HCT116 (cell line): ENCODE data around the gene KCNB1. TPM values are rescaled to one million over a fixed set of nuclear protein-coding genes. Genes with fewer than 3 reads are reported as not detected.

Experiments used
- ATAC-seq: fragments of 200-7000 bp; cut with Tn5 transposase; 2 replicates; pipeline ENCODE4 v1.9.1; 2020; ENCODE audit warnings: mild to moderate bottlenecking, moderate library complexity
- BruUV-seq: library from RNA; stranded (reverse); fragments of 400-500 nt; replicated peaks from 2 replicates; lab custom pipeline; 2021; lab: Mats Ljungman, UMichigan
- CTCF ChIA-PET: fragments of 300-600 bp; sonication (Branson Sonifier 250); formaldehyde crosslinking; loops from one replicate; lab custom pipeline; 2021; ENCODE audit warnings: antibody characterized with exemption; lab: Charles Lee
- POLR2A ChIA-PET: fragments of 300-600, 350-600 bp; sonication (Branson Sonifier 250); formaldehyde crosslinking; loops from one replicate; lab custom pipeline; 2021; ENCODE audit warnings: antibody characterized with exemption; lab: Charles Lee
- RAD21 ChIA-PET, 2 experiments: fragments of 300-600 bp; sonication (Branson Sonifier 250); formaldehyde crosslinking; loops; one replicate each; lab custom pipeline; 2023; ENCODE audit warnings: low total read pairs in 2 of 2; ENCODE audit not compliant: uncharacterized antibody in 2 of 2, unreplicated experiment in 2 of 2, low non-redundant PET in 1 of 2; lab: Charles Lee
- DNase-seq: peaks from one replicate; pipeline ENCODE4 v3.0.0-alpha.2; 2010; ENCODE audit warnings: low read depth, low spot score
- H2AFZ ChIP-seq: fragments of 200-600 bp; shearing (Covaris generic), sonication (generic); 2 replicates; pipeline ENCODE4 v1.6.1; 2017; ENCODE audit warnings: low read depth, mixed run types, mixed read lengths, antibody characterized with exemption, low read length; ENCODE audit not compliant: poor library complexity, severe bottlenecking
- H3K27ac ChIP-seq: 2 replicates; pipeline ENCODE4 v1.5.1; 2012; ENCODE audit warnings: low read depth, low read length
- H3K27me3 ChIP-seq: fragments of 200-600 bp; sonication (generic); 2 replicates; pipeline ENCODE4 v1.6.1; 2016; ENCODE audit warnings: mixed run types, low read length, mixed read lengths; ENCODE audit not compliant: insufficient read depth
- H3K36me3 ChIP-seq, 2 experiments: fragments of 200-500 bp in 1 of 2; fragments of 200-600 bp in 1 of 2; sonication (Bioruptor generic) in 1 of 2; sonication (generic) in 1 of 2; 2 replicates each; pipeline versions ENCODE4 v1.5.1 to v1.6.1; 2014 to 2016; ENCODE audit warnings: low read length in 2 of 2, inconsistent platforms in 1 of 2, mixed read lengths in 1 of 2, mixed run types in 1 of 2; ENCODE audit not compliant: insufficient read depth in 2 of 2, control insufficient read depth in 1 of 2
- H3K4me1 ChIP-seq, 2 experiments: fragments of 200-600 bp in 1 of 2; sonication (generic) in 1 of 2; 2 replicates each; pipeline versions ENCODE4 v1.5.1 to v1.6.1; 2012 to 2017; ENCODE audit warnings: low read length in 2 of 2, inconsistent platforms in 1 of 2, mild to moderate bottlenecking in 1 of 2, mixed read lengths in 1 of 2, mixed run types in 1 of 2, moderate library complexity in 1 of 2; ENCODE audit not compliant: insufficient read depth in 2 of 2, control insufficient read depth in 1 of 2
- H3K4me2 ChIP-seq: fragments of 200-600 bp; sonication (generic); 2 replicates; pipeline ENCODE4 v1.6.1; 2017; ENCODE audit warnings: mixed run types, low read length, mixed read lengths
- H3K4me3 ChIP-seq, 2 experiments: fragments of 200-600 bp in 1 of 2; sonication (generic) in 1 of 2; replicated peaks in 1 of 2; 2 replicates each; pipeline ENCODE4 v1.5.1; 2011 to 2016; ENCODE audit warnings: low read length in 2 of 2, control low read depth in 1 of 2, low read depth in 1 of 2, mild to moderate bottlenecking in 1 of 2, mixed read lengths in 1 of 2, mixed run types in 1 of 2
- H3K79me2 ChIP-seq: fragments of 200-600 bp; sonication (generic); 2 replicates; pipeline ENCODE4 v1.6.1; 2017; ENCODE audit warnings: mild to moderate bottlenecking, mixed run types, low read length, moderate library complexity, mixed read lengths; ENCODE audit not compliant: insufficient read depth
- H3K9ac ChIP-seq: fragments of 200-600 bp; sonication (generic); 2 replicates; pipeline ENCODE4 v1.6.1; 2016; ENCODE audit warnings: low read length, mixed read lengths
- H3K9me2 ChIP-seq: fragments of 200-600 bp; sonication (generic), shearing (Covaris generic); 2 replicates; pipeline ENCODE4 v1.6.1; 2017; ENCODE audit warnings: mixed run types, mild to moderate bottlenecking, moderate library complexity; ENCODE audit not compliant: insufficient read depth
- H3K9me3 ChIP-seq, 2 experiments: fragments of 200-500 bp in 1 of 2; fragments of 200-600 bp in 1 of 2; sonication (Bioruptor generic) in 1 of 2; sonication (generic) in 1 of 2; 2 replicates each; pipeline ENCODE4 v1.6.1; 2014 to 2017; ENCODE audit warnings: low read length in 2 of 2, mixed read lengths in 2 of 2, inconsistent platforms in 1 of 2, low read depth in 1 of 2, mild to moderate bottlenecking in 1 of 2, mixed run types in 1 of 2, moderate library complexity in 1 of 2; ENCODE audit not compliant: control insufficient read depth in 1 of 2, insufficient read depth in 1 of 2
- H4K20me1 ChIP-seq: fragments of 200-600 bp; sonication (generic), shearing (Covaris generic); 2 replicates; pipeline ENCODE4 v1.6.1; 2017; ENCODE audit warnings: mixed run types, mild to moderate bottlenecking, moderate library complexity; ENCODE audit not compliant: insufficient read depth
- CBX3 ChIP-seq: IDR thresholded peaks from 2 replicates; pipeline ENCODE4 v1.6.1; 2012; ENCODE audit warnings: low read depth
- EGR1 ChIP-seq: IDR thresholded peaks from 2 replicates; pipeline ENCODE4 v1.6.1; 2012; ENCODE audit warnings: low read depth
- ELF1 ChIP-seq: IDR thresholded peaks from 2 replicates; pipeline ENCODE4 v1.6.1; 2012; ENCODE audit warnings: low read depth, borderline replicate concordance
- EZH2phosphoT487 ChIP-seq: fragments of 200-600 bp; IDR thresholded peaks from 2 replicates; pipeline ENCODE4 v1.6.1; 2018; ENCODE audit warnings: antibody characterized with exemption, borderline replicate concordance
- FOSL1 ChIP-seq: IDR thresholded peaks from 2 replicates; pipeline ENCODE4 v1.6.1; 2012; ENCODE audit warnings: low read depth
- POLR2AphosphoS5 ChIP-seq: IDR thresholded peaks from 2 replicates; pipeline ENCODE4 v1.6.1; 2011; ENCODE audit warnings: mild to moderate bottlenecking, low read depth, low read length, moderate library complexity
- SIN3A ChIP-seq: IDR thresholded peaks from 2 replicates; pipeline ENCODE4 v1.6.1; 2012; ENCODE audit warnings: low read depth
- SRF ChIP-seq: IDR thresholded peaks from 2 replicates; pipeline ENCODE4 v1.6.1; 2012; ENCODE audit warnings: low read depth
- TCF7L2 ChIP-seq: IDR thresholded peaks from 2 replicates; pipeline ENCODE4 v1.7.0; 2011; ENCODE audit warnings: borderline replicate concordance, inconsistent platforms; ENCODE audit not compliant: insufficient read depth, insufficient read length; ENCODE audit errors: extremely low read depth
- ZFX ChIP-seq: fragments of 450-650 bp; IDR thresholded peaks from 2 replicates; pipeline ENCODE4 v1.6.1; 2017
- ZNF274 ChIP-seq: fragments of 200-500 bp; sonication (Bioruptor generic); IDR thresholded peaks from 2 replicates; pipeline ENCODE4 v1.6.1; 2014; ENCODE audit warnings: mild to moderate bottlenecking, low read depth, low read length, inconsistent platforms
- intact Hi-C: fragments of 100-400 bp; cut with micrococcal nuclease; formaldehyde crosslinking; loops from 2 replicates; pipeline ENCODE4 v1.10.0; 2022
- total RNA-seq: library from RNA; stranded (reverse); gene quantifications from one replicate; pipeline ENCODE4 v1.2.1, GENCODE V29; 2021; ENCODE audit not compliant: unreplicated experiment
- TF ChIP-seq, protein P1 (sequence below), 3 experiments: fragments of 200-600 bp in 1 of 3; sonication (generic) in 1 of 3; IDR thresholded peaks in 2 of 3; conservative IDR thresholded peaks in 1 of 3; 2 replicates each; pipeline ENCODE4 v1.5.1; 2012 to 2017; ENCODE audit warnings: low read depth in 2 of 3, low read length in 2 of 3, antibody characterized with exemption in 1 of 3, borderline replicate concordance in 1 of 3, control low read depth in 1 of 3, mild to moderate bottlenecking in 1 of 3, mixed read lengths in 1 of 3, mixed run types in 1 of 3, moderate library complexity in 1 of 3; ENCODE audit not compliant: insufficient read depth in 1 of 3
- TF ChIP-seq, protein P2 (sequence below): IDR thresholded peaks from 2 replicates; pipeline ENCODE4 v1.6.1; 2012
- TF ChIP-seq, protein P3 (sequence below): IDR thresholded peaks from 2 replicates; pipeline ENCODE4 v1.6.1; 2012; ENCODE audit warnings: low read depth
- TF ChIP-seq, protein P4 (sequence below): IDR thresholded peaks from 2 replicates; pipeline ENCODE4 v1.6.1; 2012

KCNB1 gene
- total RNA-seq, 1 experiment from 2014 or later, result 0.79 TPM

DNA sequence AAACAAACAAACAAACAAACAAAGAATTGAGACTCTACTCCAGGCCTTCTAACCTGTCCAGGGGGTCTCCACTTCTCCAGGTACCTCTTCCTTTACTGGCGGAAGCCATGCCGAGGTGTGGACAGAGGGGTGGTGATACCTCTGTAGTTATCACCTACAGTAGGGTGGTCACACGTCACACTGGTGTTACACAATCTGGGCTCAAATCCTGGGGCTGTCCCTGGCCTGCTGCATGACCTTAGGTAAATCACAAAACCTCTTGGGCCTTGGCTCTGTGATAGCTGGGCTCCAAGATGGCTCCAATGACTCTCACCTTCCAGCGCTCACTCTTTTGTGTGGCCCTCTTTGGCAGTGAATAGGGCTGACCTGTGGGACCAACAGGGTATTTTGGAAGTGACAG lies 127.8 kb downstream of the KCNB1 start:
- ChIA-PET RAD21 (no interaction called here), CTCF (interaction anchor here (1.0 kb wide), 1 partner anchor 130 kb away, joined by 4 read pairs; no protein-coding TSS in a partner anchor), POLR2A (no interaction called here)
- no peak overlapping the region for H3K9ac ChIP-seq
- H4K20me1 ChIP-seq, result no peaks in the 10 kb centered on the region
- no peaks in the 10 kb centered on the region for H3K79me2 ChIP-seq
- H3K27ac ChIP-seq, result no peak overlapping the region
- no peak for ATAC-seq
- no peak overlapping the region for H3K4me3 ChIP-seq
- H3K27me3 ChIP-seq, result peaks cover 13% of the 10 kb centered on the region; the same call in 1 of the 2 replicates
- H3K4me2 ChIP-seq, result no peak overlapping the region
- TF ChIP-seq, protein P1, sequence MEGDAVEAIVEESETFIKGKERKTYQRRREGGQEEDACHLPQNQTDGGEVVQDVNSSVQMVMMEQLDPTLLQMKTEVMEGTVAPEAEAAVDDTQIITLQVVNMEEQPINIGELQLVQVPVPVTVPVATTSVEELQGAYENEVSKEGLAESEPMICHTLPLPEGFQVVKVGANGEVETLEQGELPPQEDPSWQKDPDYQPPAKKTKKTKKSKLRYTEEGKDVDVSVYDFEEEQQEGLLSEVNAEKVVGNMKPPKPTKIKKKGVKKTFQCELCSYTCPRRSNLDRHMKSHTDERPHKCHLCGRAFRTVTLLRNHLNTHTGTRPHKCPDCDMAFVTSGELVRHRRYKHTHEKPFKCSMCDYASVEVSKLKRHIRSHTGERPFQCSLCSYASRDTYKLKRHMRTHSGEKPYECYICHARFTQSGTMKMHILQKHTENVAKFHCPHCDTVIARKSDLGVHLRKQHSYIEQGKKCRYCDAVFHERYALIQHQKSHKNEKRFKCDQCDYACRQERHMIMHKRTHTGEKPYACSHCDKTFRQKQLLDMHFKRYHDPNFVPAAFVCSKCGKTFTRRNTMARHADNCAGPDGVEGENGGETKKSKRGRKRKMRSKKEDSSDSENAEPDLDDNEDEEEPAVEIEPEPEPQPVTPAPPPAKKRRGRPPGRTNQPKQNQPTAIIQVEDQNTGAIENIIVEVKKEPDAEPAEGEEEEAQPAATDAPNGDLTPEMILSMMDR (IDR thresholded peaks at IDR 0.05 in 2 of 3, conservative IDR thresholded peaks at IDR 0.05 in 1 of 3; ENCODE audit: borderline replicate concordance in 1 of 3, insufficient read depth in 1 of 3, low read depth in 2 of 3, low read length in 2 of 3), result no peak
- TF ChIP-seq, protein P2, sequence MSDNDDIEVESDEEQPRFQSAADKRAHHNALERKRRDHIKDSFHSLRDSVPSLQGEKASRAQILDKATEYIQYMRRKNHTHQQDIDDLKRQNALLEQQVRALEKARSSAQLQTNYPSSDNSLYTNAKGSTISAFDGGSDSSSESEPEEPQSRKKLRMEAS, result no peak
- TF ChIP-seq FOSL1 (no peak), ELF1 (no peak), TCF7L2 (no peak), SIN3A (no peak), ZNF274 (no peak)
- no peaks in the 10 kb centered on the region for H3K9me3 ChIP-seq
- H3K4me1 ChIP-seq, result no peaks in the 10 kb centered on the region
- DNase-seq, result no peak
- no TSS peak for BruUV-seq
- H3K9me2 ChIP-seq, result no peaks in the 10 kb centered on the region
- H2AFZ ChIP-seq, result no peak overlapping the region
- no peaks in the 10 kb centered on the region for H3K36me3 ChIP-seq
- intact Hi-C loops, result no loop called here

DNA sequence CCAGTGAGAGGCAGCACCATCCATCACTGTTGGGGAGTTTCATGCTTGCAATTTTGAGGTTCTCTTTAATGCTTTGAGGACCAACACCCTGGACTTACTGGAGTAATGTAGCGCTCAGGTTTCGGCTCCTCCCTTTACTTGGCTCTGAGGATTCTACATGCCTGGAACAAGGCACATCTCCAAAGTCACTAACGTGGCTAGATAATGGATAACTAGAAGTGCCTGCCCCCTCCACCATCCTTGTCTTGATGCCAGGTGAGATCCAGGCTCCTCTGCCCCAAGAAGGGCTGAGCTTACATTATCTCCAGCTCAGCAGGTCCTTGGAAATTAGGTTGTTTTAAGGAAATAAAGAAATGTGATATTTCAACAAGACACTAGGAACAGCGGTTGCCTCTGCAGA lies 129.1 kb downstream of the KCNB1 start:
- Histone ChIP-seq H3K4me3 (no peak overlapping the region), H4K20me1 (no peaks in the 10 kb centered on the region), H3K9me2 (no peaks in the 10 kb centered on the region), H3K9ac (no peak overlapping the region), H3K9me3 (no peaks in the 10 kb centered on the region), H3K36me3 (no peaks in the 10 kb centered on the region), H2AFZ (no peak overlapping the region), H3K27ac (no peak overlapping the region), H3K27me3 (peaks cover 13% of the 10 kb centered on the region; the same call in 1 of the 2 replicates), H3K79me2 (no peaks in the 10 kb centered on the region), H3K4me2 (no peak overlapping the region), H3K4me1 (no peaks in the 10 kb centered on the region)
- BruUV-seq, result no TSS peak
- ChIA-PET RAD21 (no interaction called here), POLR2A (no interaction called here), CTCF (interaction anchor here (1.1 kb wide), 1 partner anchor 18 kb away, joined by 3 read pairs; no protein-coding TSS in a partner anchor)
- DNase-seq (no peak), ATAC-seq (no peak)
- intact Hi-C loops, result no loop called here
- TF ChIP-seq, protein P3, sequence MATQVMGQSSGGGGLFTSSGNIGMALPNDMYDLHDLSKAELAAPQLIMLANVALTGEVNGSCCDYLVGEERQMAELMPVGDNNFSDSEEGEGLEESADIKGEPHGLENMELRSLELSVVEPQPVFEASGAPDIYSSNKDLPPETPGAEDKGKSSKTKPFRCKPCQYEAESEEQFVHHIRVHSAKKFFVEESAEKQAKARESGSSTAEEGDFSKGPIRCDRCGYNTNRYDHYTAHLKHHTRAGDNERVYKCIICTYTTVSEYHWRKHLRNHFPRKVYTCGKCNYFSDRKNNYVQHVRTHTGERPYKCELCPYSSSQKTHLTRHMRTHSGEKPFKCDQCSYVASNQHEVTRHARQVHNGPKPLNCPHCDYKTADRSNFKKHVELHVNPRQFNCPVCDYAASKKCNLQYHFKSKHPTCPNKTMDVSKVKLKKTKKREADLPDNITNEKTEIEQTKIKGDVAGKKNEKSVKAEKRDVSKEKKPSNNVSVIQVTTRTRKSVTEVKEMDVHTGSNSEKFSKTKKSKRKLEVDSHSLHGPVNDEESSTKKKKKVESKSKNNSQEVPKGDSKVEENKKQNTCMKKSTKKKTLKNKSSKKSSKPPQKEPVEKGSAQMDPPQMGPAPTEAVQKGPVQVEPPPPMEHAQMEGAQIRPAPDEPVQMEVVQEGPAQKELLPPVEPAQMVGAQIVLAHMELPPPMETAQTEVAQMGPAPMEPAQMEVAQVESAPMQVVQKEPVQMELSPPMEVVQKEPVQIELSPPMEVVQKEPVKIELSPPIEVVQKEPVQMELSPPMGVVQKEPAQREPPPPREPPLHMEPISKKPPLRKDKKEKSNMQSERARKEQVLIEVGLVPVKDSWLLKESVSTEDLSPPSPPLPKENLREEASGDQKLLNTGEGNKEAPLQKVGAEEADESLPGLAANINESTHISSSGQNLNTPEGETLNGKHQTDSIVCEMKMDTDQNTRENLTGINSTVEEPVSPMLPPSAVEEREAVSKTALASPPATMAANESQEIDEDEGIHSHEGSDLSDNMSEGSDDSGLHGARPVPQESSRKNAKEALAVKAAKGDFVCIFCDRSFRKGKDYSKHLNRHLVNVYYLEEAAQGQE, result no peak
- TF ChIP-seq ZFX (no peak), CBX3 (no peak), FOSL1 (no peak), SRF (no peak), EGR1 (no peak), EZH2phosphoT487 (no peak), POLR2AphosphoS5 (no peak), TCF7L2 (no peak), SIN3A (no peak)
- TF ChIP-seq, protein P4, sequence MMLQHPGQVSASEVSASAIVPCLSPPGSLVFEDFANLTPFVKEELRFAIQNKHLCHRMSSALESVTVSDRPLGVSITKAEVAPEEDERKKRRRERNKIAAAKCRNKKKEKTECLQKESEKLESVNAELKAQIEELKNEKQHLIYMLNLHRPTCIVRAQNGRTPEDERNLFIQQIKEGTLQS, result no peak
